ENCODE measurements around the gene RIPPLY1.
A peak's percentile ranks its signal among the peaks of the same experiment; 100 is the strongest.
"Not testable (repeated sequence)": the region's sequence is repeated elsewhere in the genome, so short reads cannot be mapped to it uniquely, and the experiment has no call there.

Gene RIPPLY1

DNA sequence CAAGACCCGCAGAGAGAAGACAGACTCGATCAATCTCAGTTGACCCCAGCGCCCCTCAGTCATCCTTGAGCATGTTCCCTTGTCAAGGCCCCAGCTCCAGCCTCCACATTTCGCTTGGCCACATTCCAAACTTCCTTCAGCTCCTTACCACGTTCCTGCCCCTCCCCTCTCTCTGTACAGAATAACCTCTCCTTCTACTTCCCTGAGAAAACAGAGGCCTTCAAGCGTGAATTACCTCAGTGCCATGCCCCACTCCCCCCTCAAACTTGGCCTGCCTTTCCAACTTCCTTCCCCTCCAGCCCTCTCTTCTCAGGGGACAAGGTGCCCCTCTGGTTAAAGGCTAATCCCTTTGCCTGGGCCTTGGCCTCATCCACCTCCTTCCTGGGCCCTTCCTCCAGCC lies 3.2 kb upstream of the RIPPLY1 start:
- no peak for DNase-seq

DNA sequence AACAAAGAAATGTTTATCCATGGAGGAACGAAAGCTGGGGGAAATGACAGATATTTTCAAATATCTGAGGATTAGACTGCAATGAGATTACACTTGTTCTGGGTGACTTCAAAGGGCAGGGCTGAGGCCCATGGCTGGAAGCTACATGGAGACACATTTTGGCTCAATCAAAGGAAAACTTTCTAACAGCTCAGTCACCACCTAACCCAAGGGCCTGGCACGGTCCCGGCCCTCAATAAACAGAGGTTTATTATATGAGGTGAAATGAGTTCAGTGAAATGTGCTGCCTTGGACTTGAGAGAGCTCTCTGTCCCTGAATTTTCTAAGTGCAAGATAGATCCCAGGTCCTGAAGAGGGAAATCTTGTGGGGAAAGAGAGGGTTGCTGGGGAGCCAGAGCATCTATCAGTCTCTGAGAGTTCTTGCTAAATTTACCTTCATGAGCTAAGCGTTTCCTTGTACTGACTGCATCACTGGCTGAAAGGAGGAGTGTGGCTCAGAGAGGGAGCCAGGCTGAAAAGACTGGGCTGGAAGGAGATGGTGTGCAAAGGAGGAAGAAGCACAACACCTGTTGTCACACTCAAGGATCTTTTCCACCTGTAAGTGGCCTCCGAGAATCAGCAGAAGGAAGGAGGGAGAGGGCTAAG lies 2.0 kb upstream of the RIPPLY1 start:
- DNase-seq = no peak

DNA sequence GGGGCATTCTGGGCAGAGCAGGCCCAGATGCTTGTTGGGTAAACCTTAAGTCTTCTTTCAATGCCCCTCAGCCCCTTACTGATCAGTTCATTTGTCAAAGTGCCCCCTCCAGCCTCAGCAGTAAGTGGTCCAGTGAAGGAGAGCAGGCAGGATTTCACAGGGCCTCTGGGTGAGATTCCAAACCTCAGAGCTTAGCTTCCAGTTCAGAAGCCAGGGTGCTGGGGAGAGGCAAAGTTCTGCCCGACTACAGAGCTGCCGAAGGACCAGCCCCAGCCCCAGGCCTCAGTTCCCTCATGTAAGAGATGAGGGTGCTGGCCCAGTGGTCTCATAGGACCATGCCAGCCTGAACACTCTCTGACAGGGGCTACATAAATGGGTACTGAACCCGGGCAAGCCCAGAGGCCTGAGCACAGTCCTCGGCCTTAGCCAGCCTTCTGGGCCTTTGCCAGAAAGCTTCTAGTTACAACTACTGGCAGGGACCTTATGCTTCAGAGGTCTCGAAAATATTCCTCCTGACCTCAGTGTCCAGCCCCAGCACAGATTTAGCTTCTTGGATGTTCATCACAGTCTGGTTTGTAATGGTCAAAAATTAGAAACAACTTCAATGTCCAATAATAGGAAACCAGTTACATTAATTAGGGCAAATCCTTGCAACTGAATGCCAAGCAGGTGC lies 851 bp upstream of the RIPPLY1 start:
- DNase-seq = no peak

DNA sequence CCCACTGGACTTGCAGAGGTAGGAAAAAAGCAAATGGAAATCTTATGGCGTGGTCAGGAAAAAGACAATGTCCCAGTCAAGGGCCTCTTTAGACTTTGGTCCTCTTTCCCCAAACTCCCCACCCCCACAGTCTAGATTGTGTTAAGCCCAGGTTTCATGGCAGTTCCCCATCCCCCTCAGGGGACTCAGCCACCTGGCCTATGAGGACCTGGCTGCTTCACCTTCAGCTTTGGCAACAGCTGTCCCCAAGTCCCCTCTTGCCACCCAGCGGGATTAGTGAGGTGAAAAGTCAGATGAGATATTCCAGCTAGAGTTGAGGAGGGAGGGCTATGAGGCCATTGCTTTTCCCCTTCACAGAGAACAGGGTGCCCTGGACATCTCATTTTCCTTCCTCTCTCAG lies 457 bp downstream of the RIPPLY1 start:
- DNase-seq = no peak

DNA sequence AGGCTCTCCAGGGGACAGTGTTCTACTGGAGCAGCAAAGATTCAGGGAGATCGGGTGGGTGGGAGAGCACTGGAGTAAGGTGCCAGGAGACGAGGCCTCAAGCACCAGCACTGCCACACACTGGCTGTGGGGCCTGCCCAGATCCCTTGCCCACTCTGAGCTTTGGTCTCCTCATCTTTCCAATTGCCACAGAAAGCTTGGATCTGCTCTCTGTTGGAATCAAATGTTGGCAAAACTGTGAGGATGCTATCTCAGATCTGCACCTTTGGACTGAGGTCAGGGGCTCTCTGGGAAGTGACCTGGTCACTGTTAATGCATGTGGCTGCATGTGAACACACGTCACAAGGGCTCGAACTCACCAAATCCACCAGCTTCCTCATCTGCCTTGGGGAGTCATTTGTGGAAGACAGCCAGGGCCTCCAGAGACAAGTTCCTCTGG lies 1.3 kb downstream of the RIPPLY1 start:
- DNase-seq = no peak

DNA sequence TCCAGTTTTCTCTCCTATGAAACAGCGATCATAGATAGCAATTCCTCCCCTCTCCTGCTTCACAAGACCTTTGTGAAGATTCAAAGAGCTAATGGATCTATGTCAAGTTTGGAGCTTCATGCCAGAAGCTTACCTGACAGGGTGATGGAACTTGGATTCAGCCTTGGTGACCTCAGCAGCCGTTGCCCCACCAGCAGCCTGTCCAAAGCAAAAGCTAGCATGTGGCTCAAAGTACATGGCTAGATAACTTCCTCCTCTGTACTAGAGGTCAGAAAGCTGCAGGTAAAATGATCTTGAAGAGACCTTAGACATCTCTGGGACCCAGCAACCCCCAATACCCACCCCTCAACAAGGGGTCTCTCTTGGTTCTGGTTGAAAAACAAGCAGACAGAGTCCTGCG lies 1.8 kb downstream of the RIPPLY1 start:
- no peak for DNase-seq

DNA sequence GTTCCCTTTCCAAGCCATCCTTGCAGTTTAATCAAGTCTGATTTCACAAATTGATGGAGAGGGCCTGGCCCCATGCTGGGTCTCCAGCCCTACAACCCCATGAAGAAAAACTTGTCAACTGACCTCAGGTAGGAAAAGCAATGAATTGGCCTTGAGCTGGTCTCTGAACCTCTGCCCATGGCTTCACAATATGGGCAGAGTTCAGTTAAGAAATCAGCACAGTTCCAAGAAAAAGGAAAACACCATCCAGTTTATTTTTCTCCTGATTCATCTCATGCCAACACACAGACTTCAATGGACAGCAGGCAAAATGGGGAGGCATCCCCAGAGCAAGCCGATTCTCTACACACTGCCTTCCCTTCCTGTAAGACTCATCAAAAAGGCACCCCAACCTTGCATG lies 3.3 kb downstream of the RIPPLY1 start:
- no peak for DNase-seq

DNA sequence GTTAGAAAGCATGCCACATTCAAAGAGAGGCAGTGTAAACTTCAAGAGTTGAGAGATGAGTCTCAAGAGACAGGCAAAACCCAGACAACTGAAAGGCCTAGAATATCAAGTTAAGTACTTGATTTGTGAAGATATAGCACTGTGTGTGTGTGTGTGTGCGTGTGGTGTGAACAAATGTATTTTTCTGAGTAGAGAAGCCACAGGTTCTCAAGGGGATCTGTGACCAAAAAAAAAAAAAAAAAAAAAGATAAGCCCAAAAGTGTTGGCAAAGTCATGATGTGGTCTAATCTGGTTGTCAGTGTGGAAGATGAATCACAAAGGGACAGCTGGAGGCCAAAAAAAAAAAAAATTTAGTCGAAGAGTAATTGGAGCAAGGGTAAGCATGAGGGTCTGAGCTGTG lies 3.9 kb downstream of the RIPPLY1 start:
- DNase-seq = no peak

DNA sequence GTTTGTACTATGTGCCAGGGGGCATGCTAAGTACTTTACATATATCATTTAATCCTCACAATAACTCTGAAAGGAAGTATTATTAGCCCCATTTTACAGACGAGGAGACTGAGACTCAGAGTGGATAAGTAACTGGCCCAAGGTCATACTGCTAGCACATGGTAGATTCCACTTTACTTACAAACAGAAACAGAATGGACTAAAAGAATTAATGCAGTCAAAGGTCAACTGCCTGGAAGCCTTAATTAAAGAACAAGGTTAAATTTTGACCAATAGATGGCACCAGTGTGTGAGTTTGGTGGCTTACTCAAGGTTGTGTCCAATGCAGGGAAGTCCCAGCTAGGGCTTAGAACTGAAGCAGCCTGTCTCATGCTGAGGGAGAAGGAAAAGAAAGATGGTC lies 4.7 kb downstream of the RIPPLY1 start:
- DNase-seq = no peak

DNA sequence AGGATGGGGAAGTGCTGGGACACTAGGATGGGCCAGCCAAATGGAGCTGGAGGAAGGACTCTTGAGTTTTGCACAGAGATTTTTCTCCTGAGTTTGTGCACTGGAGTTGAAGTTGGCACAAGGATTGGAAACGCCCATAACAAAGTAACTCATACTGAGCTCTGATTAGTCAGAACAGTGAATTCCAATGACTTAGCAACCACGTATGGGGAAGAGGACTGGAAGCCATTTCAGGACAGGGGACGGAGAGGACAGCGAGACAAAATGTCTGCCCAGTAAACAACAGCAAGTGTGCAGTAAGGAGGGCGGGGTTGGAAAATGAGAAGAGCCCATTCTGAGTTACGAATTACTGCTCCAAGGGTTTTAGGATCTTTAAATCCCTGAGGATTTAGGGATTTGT lies 5.9 kb downstream of the RIPPLY1 start:
- no peak for DNase-seq

DNA sequence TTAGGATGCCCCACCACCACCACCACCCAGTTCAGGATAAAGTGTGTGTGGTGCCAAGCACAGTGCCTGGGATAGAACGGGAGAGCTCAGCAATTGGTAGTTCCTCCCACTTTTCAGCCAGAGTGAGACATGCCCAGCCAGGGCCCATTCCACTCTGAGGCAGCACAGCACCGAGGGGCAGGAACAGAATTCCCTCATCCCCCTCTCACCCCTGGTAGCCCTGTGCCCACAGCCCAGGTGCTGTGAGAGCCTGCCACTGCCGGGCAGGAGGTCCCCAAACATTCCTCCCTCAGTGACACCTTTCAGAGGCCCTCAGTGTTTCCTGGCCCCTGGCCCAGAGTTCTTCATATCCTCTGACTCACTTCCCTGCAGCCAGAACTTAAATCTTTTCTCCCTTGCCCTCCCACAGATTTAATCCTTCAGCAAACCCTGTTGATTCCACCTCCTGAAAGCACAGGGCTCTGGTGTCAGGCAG lies 8.1 kb downstream of the RIPPLY1 start:
- DNase-seq = no peak

DNA sequence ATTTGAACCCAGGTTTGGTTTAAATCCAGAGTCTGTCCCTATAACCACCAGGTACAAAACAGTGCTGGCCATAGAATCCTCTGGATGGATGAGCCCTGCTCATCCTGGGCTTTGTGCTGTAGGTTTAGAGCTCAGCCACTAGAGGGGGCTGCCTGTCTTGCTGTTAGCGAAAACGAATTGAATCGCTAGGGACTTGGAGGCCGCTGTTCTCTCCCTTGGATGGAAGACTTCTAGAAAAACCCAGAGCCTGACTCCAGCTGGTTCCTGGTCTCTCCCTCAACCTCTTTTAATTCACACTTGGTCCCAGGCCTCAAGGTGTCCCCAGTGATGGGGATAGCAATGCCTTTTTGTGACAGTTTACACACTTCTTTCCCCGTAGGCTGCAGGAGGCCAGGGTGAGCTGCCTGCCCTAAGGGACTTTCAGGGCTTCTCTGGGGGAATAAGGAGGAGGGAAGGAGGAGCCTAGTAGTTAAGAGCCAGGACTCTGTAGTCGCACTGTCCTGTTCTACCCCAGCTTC lies 8.7 kb downstream of the RIPPLY1 start:
- DNase-seq = peak; percentile 19

DNA sequence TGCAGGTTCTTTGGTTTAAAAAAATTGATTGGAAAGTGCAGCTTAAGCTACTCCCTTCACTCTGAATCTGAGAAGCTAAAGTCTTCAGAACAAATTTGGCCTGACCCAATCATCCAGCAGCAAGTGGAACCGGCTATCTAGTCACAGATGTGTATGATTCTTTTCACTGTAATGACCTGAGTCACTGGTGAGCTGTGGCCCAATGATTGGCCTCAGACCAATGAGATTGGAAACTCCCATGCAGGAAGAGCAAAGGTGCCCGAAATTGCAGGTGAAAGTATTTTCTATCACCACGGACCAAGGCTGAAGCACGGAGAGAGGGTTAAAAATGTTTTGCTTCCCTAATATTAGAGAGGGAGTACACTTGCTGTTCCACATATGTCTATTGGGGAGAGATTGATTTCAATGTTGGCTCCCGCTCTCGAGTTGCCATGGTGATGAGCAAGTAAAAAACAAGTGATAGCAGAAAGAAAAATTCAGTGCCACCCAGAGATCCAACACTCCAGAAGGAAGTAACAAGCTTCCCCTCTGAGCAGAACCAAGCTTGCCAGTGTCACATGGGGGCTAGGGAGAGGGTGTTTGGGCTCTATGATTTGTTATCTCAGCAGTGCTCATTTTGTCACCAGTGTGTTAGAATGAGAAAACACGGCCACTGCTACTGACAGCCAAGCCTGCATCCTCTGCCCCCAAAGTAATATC lies 11.2 kb downstream of the RIPPLY1 start:
- DNase-seq = no peak

DNA sequence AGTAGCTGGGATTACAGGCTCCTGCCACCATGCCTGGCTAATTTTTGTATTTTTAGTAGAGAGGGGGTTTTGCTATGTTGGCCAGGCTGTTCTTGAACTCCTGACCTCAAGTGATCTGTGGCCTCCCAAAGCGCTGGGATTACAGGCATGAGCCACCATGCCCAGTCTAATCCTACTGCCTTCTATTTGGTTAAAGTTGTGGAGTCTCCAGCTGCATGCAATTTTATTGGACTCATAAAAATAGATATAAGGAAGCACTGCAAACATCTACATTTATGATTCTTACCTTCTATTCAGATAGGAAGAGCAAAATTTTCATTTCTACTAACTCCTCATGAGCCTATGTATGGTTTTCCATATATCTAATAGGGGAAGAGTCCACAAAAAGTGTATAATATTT lies 13.7 kb downstream of the RIPPLY1 start:
- DNase-seq = no peak

DNA sequence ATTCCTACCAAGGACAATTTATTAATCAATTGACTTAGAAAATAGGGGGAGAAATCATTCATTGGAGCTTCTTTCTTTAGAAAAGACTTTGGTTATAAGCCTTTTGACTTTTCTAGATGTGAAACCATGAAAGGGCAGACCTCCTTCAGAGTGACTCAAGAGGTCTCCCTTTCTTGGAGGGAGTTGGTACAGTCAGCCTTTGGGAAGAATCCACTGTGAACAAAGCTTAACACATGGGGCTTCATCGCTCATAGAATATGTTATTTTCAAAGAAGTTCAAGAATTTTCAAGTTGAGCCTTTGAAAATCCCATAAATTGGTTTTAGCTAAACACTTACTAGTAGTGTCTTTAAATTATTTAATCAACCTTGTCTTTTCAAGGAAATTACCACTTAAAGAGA lies 28.0 kb downstream of the RIPPLY1 start:
- no peak for DNase-seq

DNA sequence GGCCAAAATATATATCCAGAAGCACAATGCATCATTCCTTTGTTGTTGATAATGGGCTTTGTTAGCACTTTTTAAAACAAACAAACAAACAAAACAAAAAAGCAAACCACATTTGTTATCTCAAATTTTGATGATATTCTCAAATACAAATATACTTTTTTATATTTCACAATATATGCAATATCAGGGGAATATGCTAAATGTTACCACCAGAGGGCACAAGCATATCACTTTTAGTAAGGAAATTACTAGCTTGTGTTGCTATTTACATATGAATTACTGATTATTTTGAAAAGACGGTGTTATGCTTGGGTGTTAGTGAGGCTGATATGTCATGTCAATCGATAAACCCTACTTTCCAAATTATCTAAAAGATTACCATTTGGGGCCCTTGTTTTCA lies 29.1 kb downstream of the RIPPLY1 start:
- DNase-seq = no peak

DNA sequence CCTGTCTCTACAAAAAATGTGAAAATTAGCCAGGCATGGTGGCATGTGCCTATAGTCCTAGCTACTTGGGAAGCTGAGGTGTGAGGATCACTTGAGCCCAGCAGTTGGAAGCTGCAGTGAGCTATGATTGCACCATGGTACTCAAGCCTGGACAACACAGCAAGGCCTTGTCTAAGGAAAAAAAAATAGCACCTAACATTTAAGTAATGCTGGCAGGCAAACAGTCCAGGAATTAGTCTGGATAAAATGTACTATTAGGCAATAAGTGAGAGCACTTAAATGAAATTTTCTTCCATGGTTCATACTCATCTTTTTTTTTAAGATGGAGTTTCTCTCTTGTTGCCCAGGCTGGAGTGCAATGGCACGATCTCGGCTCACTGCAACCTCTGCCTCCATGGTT lies 30.3 kb downstream of the RIPPLY1 start:
- not testable (repeated sequence) for DNase-seq

DNA sequence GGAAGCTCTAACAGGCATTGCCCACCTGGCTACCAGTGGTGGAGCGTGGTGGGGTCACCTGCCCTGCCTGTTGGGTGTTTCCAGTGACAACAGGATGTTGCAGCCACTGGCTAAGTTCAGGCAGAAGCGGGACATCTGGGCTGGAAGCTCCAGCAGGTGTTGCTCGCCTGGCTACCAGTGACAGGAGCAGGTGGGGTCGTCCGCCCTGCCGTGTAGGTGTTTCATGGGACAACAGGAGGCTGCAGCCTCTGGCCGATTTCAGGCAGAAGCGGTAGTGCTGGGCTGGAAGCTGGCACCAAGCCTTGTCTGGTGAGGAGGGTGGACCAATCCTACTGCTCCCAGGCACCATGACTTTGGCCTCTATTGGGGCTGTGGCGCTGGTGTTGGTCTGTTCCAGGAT lies 39.4 kb downstream of the RIPPLY1 start:
- DNase-seq = no peak

DNA sequence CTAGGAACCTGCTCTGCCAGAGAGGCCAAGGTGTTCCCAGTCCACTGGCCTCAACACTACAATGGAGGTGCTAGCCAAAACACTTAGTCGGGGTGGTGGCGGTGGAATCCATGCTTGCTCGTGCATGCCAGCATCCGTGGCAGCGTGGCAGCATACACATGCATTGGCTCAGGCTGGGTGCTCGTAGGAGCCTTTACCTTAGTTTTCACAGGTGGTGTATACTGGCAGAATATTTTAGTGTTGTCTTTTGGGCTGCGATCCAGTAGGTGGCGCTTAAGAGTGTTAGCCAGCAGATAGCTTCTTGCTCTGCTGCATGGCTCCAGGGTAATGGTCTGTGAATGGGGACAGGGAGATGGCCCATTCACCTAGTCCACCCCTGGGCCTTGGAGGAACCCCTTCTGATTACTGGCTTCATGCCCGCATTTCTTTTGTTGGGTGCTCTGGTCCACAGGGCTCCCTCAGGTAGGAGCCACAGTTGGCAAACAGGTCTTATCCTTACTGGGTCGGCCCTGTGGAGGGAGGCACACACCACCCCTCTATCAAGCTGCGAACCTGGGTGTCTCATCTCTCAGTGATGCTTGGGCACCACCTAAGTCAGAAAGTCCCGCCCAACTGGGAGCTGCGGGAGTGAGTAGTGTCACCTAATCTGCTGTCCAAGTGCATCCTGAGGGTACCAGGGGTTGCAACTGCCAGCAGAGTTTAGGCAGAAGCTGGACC lies 40.0 kb downstream of the RIPPLY1 start:
- DNase-seq = no peak

Data from CD4-positive, alpha-beta T cell treated with Interferon gamma for 1 hour (primary cell).